ENCODE results near the gene RBM42. TPM values are rescaled to one million over a fixed set of nuclear protein-coding genes. Genes with fewer than 3 reads are reported as not detected.

The RBM42 gene, protein sequence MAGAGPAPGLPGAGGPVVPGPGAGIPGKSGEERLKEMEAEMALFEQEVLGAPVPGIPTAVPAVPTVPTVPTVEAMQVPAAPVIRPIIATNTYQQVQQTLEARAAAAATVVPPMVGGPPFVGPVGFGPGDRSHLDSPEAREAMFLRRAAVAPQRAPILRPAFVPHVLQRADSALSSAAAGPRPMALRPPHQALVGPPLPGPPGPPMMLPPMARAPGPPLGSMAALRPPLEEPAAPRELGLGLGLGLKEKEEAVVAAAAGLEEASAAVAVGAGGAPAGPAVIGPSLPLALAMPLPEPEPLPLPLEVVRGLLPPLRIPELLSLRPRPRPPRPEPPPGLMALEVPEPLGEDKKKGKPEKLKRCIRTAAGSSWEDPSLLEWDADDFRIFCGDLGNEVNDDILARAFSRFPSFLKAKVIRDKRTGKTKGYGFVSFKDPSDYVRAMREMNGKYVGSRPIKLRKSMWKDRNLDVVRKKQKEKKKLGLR
- 10 to 100 TPM; 18.2 to 34.0 (median 28.3) TPM for total RNA-seq
- polyA plus RNA-seq, result 10 to 100 TPM; 38.1 to 38.6 TPM

DNA sequence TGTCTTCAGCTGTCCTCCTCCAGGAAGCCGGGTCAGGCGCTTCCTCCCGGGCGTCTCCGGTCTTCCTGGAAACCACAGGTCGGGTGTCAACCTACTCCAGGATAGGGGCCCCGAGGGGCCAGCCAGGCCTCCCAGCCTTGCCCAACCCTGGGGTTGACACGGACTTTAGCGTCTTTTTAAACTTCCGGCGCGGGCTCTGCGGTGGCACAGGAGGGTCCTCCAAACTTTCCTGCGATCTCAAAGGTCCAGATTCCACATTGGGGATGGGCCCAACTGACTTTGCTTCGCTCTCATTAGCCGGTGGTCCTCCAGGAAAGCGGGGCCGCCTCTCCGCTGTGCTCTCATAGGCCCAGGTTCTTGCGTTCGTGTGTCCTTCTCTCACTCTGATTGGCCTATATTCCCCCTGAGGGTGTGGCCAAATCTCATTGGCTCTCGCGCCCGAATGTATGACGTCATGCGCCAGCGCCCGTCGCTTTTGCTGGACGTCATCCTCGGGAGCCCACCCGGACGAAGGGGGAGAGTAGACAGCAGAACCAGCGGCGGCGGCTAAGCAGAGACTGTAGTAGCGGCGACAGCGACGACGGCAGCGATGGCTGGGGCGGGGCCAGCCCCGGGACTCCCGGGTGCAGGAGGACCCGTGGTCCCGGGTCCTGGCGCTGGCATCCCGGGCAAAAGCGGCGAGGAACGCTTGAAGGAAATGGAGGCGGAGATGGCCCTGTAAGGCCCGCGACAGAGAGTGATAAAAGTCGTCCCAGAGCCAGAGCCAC lies at the start of gene RBM42:
TSS of gene RBM42 (plus strand) at position 472 of the 767 bp plus-strand sequence. CDS start at position 590, 118 bp downstream.
- peak; percentile 98 for FAIRE-seq
- peak; percentile 94 to 97 (median 96) for DNase-seq
- 0% methylated on average over 56 of the region's 56 CpGs for WGBS, 2 donors

DNA sequence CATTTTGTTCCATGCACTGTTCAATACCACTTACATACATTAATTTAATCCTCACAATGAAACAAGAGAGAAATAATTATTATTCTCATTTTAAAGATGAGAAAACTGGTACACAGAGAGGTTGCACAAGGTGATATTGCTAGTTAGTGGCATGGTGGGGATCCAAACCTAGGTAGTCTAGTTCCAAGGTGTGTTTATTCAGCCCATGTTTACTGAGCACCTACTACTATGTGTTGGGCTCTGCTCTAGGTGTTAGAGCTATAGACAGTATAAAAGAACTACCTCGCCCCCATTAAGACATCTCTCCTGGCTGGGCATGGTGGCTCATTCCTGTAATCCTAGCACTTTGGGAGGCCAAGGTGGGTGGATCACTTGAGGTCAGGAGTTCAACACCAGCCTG lies 46.1 kb upstream of the RBM42 start:
- H3K9me3 ChIP-seq, result no peaks in the 10 kb centered on the region
- no peaks in the 10 kb centered on the region for H3K36me3 ChIP-seq
- FAIRE-seq (no peak), DNase-seq (no peak), ATAC-seq (no peak)
- H3K27me3 ChIP-seq, result no peaks in the 10 kb centered on the region
- TF ChIP-seq, protein P1, sequence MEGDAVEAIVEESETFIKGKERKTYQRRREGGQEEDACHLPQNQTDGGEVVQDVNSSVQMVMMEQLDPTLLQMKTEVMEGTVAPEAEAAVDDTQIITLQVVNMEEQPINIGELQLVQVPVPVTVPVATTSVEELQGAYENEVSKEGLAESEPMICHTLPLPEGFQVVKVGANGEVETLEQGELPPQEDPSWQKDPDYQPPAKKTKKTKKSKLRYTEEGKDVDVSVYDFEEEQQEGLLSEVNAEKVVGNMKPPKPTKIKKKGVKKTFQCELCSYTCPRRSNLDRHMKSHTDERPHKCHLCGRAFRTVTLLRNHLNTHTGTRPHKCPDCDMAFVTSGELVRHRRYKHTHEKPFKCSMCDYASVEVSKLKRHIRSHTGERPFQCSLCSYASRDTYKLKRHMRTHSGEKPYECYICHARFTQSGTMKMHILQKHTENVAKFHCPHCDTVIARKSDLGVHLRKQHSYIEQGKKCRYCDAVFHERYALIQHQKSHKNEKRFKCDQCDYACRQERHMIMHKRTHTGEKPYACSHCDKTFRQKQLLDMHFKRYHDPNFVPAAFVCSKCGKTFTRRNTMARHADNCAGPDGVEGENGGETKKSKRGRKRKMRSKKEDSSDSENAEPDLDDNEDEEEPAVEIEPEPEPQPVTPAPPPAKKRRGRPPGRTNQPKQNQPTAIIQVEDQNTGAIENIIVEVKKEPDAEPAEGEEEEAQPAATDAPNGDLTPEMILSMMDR (IDR thresholded peaks at IDR 0.05), result no peak
- 89 to 100% methylated on average over 1 of the region's 1 CpG for WGBS, 2 donors
- H3K27ac ChIP-seq, result no peak overlapping the region
- intact Hi-C loops (cut with DNase I), result no loop called here
- H3K4me3 ChIP-seq, result no peak overlapping the region
- H3K4me1 ChIP-seq, result no peaks in the 10 kb centered on the region

More for the DNA sequence above, at the start of gene RBM42:
- TF ChIP-seq, protein P1 (IDR thresholded peaks at IDR 0.05), result no peak
- Histone ChIP-seq H3K4me3 (peak within 1 kb of the TSS; percentile 89 to 98 (median 94)), H3K36me3 (peaks cover 0 to 33% (median 9%) of the 10 kb centered on the region in 3 donors), H3K4me1 (peaks cover 5 to 13% (median 7%) of the 10 kb centered on the region in 3 donors), H3K27me3 (no peaks in the 10 kb centered on the region), H3K27ac (peak within 1 kb of the TSS; percentile 68 to 89 (median 80)), H3K9me3 (no peaks in the 10 kb centered on the region)
- peak; percentile 99 to 100 (median 99) for ATAC-seq
- intact Hi-C loops (cut with DNase I), result no loop called here

DNA sequence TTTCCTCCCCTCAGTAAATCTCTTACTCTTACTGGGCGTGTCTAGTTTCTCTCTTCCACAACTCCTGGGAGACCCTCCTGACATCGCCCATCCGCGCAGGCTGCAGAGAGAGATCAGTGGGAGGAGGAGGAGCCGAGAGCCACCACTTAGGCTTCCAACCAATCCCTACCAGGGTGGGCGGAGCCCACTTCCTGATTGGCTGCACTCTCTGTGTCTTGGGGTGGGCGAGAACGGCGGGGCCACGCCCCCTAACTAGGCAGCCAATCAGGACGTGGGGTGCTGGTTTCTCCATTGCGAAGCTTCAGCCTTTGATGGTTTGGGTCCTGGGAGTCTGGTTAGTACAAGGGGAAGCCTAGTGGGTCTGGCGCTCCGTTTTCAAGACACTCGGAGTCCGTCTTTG lies 43.0 kb upstream of the RBM42 start, which contains the start of gene PMIS2:
TSS of gene PMIS2 (plus strand) at position 326 of the 400 bp plus-strand sequence. CDS start 87 bp downstream, outside the sequence.
- Histone ChIP-seq H3K36me3 (no peaks in the 10 kb centered on the region), H3K9me3 (no peaks in the 10 kb centered on the region), H3K27ac (no peak within 1 kb of the TSS), H3K27me3 (no peaks in the 10 kb centered on the region), H3K4me1 (no peaks in the 10 kb centered on the region), H3K4me3 (no peak within 1 kb of the TSS)
- no peak for FAIRE-seq
- no peak for DNase-seq
- 37 to 54% methylated on average over 16 of the region's 16 CpGs for WGBS, 2 donors
- TF ChIP-seq, protein P1 (IDR thresholded peaks at IDR 0.05), result no peak
- ATAC-seq, result peak in 1 of 4 donors; percentile 30
- intact Hi-C loops (cut with DNase I), result loop anchor here in 1 of 3 donors (5.0 kb wide), 1 partner anchor 39 kb away; the partner anchor contains the start of gene TMEM147

DNA sequence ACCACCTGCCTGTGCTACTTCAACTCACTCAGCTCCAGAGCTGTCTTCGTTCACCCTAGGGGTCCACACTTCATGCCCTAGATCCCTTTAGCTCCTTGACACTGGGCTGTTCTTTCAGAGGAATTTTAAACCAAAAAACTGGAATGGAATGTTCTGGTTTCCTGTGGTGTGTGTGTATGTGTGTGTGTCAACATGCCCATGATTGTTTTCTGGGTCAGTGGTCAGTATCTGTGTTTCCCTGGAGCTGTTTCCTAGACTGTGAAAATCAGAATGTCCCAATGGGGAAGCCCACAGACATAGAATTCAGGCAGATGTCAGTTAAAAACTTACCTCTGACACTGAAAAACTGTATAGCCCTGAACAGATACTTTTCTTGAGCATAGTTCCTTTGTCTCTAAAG lies 41.5 kb upstream of the RBM42 start:
- TF ChIP-seq, protein P1 (IDR thresholded peaks at IDR 0.05), result no peak
- H3K36me3 ChIP-seq, result no peaks in the 10 kb centered on the region
- DNase-seq (no peak), FAIRE-seq (no peak), ATAC-seq (no peak)
- no peaks in the 10 kb centered on the region for H3K4me1 ChIP-seq
- 41 to 55% methylated on average over 1 of the region's 1 CpG for WGBS, 2 donors
- H3K4me3 ChIP-seq, result no peak overlapping the region
- no peaks in the 10 kb centered on the region for H3K27me3 ChIP-seq
- no peaks in the 10 kb centered on the region for H3K9me3 ChIP-seq
- intact Hi-C loops (cut with DNase I), result loop anchor here in 1 of 3 donors (5.0 kb wide), 1 partner anchor 40 kb away; the partner anchor contains the start of gene TMEM147
- no peak overlapping the region for H3K27ac ChIP-seq
